SK-N-MC (cell line): ENCODE data around the gene KCNMA1.

Source experiments
- EZH2 ChIP-seq: fragments of 200-600 bp; sonication (generic); IDR thresholded peaks from one replicate; pipeline ENCODE4 v1.6.1; 2017; ENCODE audit warnings: antibody characterized with exemption
- FOXP2 ChIP-seq: optimal IDR thresholded peaks from 2 replicates; pipeline ENCODE3; 2011; ENCODE audit warnings: mild to moderate bottlenecking, moderate library complexity; ENCODE audit not compliant: insufficient read depth; ENCODE audit errors: extremely low read length, control extremely low read depth
- POLR2AphosphoS5 ChIP-seq: IDR thresholded peaks from 2 replicates; pipeline ENCODE4 v1.6.1; 2012; ENCODE audit warnings: mild to moderate bottlenecking, low read depth, low read length, borderline replicate concordance

- no peak for TF ChIP-seq EZH2
- no peak for TF ChIP-seq POLR2AphosphoS5
- no peak for TF ChIP-seq FOXP2
These were observed 329.4 kb downstream of the KCNMA1 start for GRCh38 chr10:77308084-77308732.
